Caco-2 (cell line): ENCODE measurements around the gene SEZ6. TPM values are rescaled to one million over a fixed set of nuclear protein-coding genes. Genes with fewer than 3 reads are reported as not detected.

ENCODE experiments used
- BruUV-seq: library from RNA; stranded (reverse); fragments of 400-500 nt; replicated peaks from 2 replicates; lab custom pipeline; 2021; lab: Mats Ljungman, UMichigan
- CTCF ChIA-PET: fragments of 300-600 bp; sonication (Branson Sonifier 250); formaldehyde crosslinking; loops from one replicate; lab custom pipeline; 2022; ENCODE audit warnings: antibody characterized with exemption; lab: Charles Lee
- POLR2A ChIA-PET: fragments of 300-600 bp; sonication (Branson Sonifier 250); formaldehyde crosslinking; loops from one replicate; lab custom pipeline; 2022; ENCODE audit warnings: antibody characterized with exemption; lab: Charles Lee
- DNase-seq, 2 experiments: peaks; one replicate each; pipeline versions ENCODE4 v3.0.0 to v3.0.0-alpha.2; 2020 to 2022
- H3K27me3 ChIP-seq: replicated peaks from 2 replicates; pipeline ENCODE4 v1.6.0; 2011; ENCODE audit warnings: low read length; ENCODE audit not compliant: control insufficient read depth, insufficient read depth
- H3K36me3 ChIP-seq: 2 replicates; pipeline ENCODE4 v1.5.1; 2011; ENCODE audit warnings: low read length; ENCODE audit not compliant: control insufficient read depth, insufficient read depth
- H3K4me1 ChIP-seq: fragments of 250-450 bp; sonication (Bioruptor Pico); 2 replicates; pipeline ENCODE4 v1.5.1; 2020; ENCODE audit warnings: mild to moderate bottlenecking
- H3K4me3 ChIP-seq: 2 replicates; pipeline ENCODE4 v1.5.1; 2011; ENCODE audit warnings: low read depth, mild to moderate bottlenecking, control low read depth, low read length
- H3K9me3 ChIP-seq: fragments of 250-450 bp; sonication (Bioruptor Pico); 2 replicates; pipeline ENCODE4 v1.5.1; 2020; ENCODE audit warnings: mild to moderate bottlenecking, moderate library complexity
- H3K27ac Mint-ChIP-seq: one replicate; pipeline ENCODE4 v1.8.0; 2022; ENCODE audit warnings: mixed read lengths; ENCODE audit not compliant: unreplicated experiment
- H3K27me3 Mint-ChIP-seq: one replicate; pipeline ENCODE4 v1.8.0; 2022; ENCODE audit warnings: mixed read lengths; ENCODE audit not compliant: insufficient read depth, unreplicated experiment
- H3K36me3 Mint-ChIP-seq: one replicate; pipeline ENCODE4 v1.8.0; 2022; ENCODE audit warnings: mild to moderate bottlenecking, mixed read lengths; ENCODE audit not compliant: insufficient read depth, unreplicated experiment
- H3K4me1 Mint-ChIP-seq: one replicate; pipeline ENCODE4 v1.8.0; 2022; ENCODE audit warnings: low read depth, mixed read lengths; ENCODE audit not compliant: unreplicated experiment
- H3K4me3 Mint-ChIP-seq: one replicate; pipeline ENCODE4 v1.8.0; 2022; ENCODE audit warnings: mild to moderate bottlenecking, moderate library complexity, mixed read lengths; ENCODE audit not compliant: unreplicated experiment
- H3K9me3 Mint-ChIP-seq: one replicate; pipeline ENCODE4 v1.8.0; 2022; ENCODE audit warnings: mixed read lengths; ENCODE audit not compliant: unreplicated experiment
- CTCF ChIP-seq, 2 experiments: fragments of 200-600 bp in 1 of 2; IDR thresholded peaks; 1 replicate in 1 of 2; 2 replicates in 1 of 2; pipeline versions ENCODE4 v1.5.1 to v1.8.0; 2011 to 2022; ENCODE audit warnings: antibody characterized with exemption in 1 of 2, control low read depth in 1 of 2, inconsistent platforms in 1 of 2, low read depth in 1 of 2, low read length in 1 of 2, mild to moderate bottlenecking in 1 of 2, moderate library complexity in 1 of 2; ENCODE audit not compliant: insufficient read depth in 1 of 2, severe bottlenecking in 1 of 2, unreplicated experiment in 1 of 2
- intact Hi-C: fragments of 100-400 bp; cut with micrococcal nuclease; formaldehyde crosslinking; loops from one replicate; pipeline ENCODE4 v1.10.0; 2022; ENCODE audit not compliant: unreplicated experiment
- total RNA-seq: library from RNA; stranded (reverse); gene quantifications from 2 replicates; pipeline ENCODE4 v1.2.3, GENCODE V29; 2022

SEZ6 gene
- total RNA-seq, 1 experiment from 2014 or later = not detected

DNA sequence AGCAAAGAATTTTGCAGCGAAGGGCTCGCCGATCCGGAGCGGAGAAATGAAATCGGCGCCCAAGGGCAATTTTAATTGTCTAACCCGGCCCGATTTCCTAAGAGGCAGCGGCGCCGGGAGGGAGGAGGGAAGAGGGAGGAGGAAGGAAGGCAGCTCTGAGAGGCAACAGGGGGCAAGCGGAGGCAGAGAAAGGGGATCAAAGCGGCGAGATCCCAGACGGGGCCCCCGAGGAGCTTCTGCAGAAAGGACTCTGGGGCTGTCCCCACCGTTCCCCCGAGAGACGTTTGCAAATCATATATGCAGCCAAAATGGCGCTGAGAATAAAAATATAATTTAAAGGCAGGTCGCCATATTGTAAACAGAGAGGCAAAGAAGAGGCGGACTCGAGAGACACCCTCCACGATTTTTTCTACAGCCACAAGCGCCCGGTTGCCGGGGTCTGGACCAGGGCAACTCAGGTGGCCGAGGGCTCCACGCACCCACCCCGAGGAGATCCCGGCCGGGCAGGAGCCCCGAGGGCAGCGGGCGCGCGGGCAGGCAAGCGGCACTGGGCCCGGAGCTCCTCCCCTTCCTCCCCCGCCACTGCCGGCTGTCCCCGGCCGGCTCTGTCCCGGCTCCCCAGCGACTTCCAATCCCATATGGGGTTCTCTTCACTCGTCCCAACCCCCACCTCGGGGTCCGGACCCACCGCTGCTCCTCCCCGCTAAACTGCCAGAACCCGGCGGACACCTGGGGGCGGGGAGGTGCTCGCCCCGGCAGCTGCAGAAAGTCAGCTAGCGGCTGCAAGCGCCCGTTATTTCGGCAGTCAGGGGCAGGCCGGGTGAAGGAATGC is 56.4 kb downstream of the SEZ6 start:
- Mint-ChIP-seq H3K9me3 (no peaks in the 10 kb centered on the region), H3K4me1 (no peaks in the 10 kb centered on the region), H3K27ac (peak overlapping the region; percentile 96), H3K36me3 (peaks cover 34% of the 10 kb centered on the region), H3K4me3 (no peak overlapping the region), H3K27me3 (no peaks in the 10 kb centered on the region)
- no TSS peak for BruUV-seq
- ChIA-PET CTCF (interaction anchor here (0.6 to 1.3 kb wide), 8 partner anchors 16 to 223 kb away, joined by 3 to 10 read pairs (median 4); partner anchors contain the start of gene DHRS13), POLR2A (interaction anchor here (0.6 to 1.0 kb wide), 3 partner anchors 158 to 230 kb away, joined by 3 to 8 read pairs (median 6); partner anchors contain the start of gene RPL23A)
- no peaks in the 10 kb centered on the region for H3K9me3 ChIP-seq
- intact Hi-C loops = loop anchor here (2.0 to 5.0 kb wide), 3 partner anchors 47 to 208 kb away; partner anchors contain the start of genes DHRS13 and TRAF4
- peak; percentile 61 to 70 for DNase-seq
- H3K36me3 ChIP-seq = no peaks in the 10 kb centered on the region
- no peak for TF ChIP-seq CTCF (IDR thresholded peaks at IDR 0.05; ENCODE audit: insufficient read depth in 1 of 2, low read depth in 1 of 2, low read length in 1 of 2, severe bottlenecking in 1 of 2, unreplicated experiment in 1 of 2)
- H3K27me3 ChIP-seq = no peaks in the 10 kb centered on the region
- peak overlapping the region; percentile 88 for H3K4me3 ChIP-seq
- H3K4me1 ChIP-seq = peaks cover 10% of the 10 kb centered on the region

- Histone ChIP-seq H3K36me3 (no peaks in the 10 kb centered on the region), H3K9me3 (no peaks in the 10 kb centered on the region), H3K27me3 (no peaks in the 10 kb centered on the region), H3K4me1 (peaks cover 10% of the 10 kb centered on the region), H3K4me3 (peak overlapping the region; percentile 88)
- CTCF ChIA-PET = interaction anchor here (0.5 to 1.2 kb wide), 3 partner anchors 14 to 168 kb away, joined by 3 to 7 read pairs (median 4); no protein-coding TSS in a partner anchor
- Mint-ChIP-seq H3K9me3 (no peaks in the 10 kb centered on the region), H3K4me3 (no peak overlapping the region), H3K27ac (peak overlapping the region; percentile 96), H3K36me3 (peaks cover 34% of the 10 kb centered on the region), H3K27me3 (no peaks in the 10 kb centered on the region), H3K4me1 (no peaks in the 10 kb centered on the region)
- DNase-seq = no peak
- POLR2A ChIA-PET = no interaction called here
- TF ChIP-seq CTCF (IDR thresholded peaks at IDR 0.05; ENCODE audit: insufficient read depth in 1 of 2, low read depth in 1 of 2, low read length in 1 of 2, severe bottlenecking in 1 of 2, unreplicated experiment in 1 of 2) = no peak
- BruUV-seq = no TSS peak
- intact Hi-C loops = loop anchor here (2.0 kb wide), 1 partner anchor 46 kb away; the partner anchor contains the start of gene DHRS13
Measured at GRCh38 chr17:28948873-28949184, 57.0 kb downstream of the SEZ6 start.

GRCh38 chr17:28948342-28948741 is 57.5 kb downstream of the SEZ6 start:
- intact Hi-C loops = loop anchor here (2.0 kb wide), 1 partner anchor 46 kb away; the partner anchor contains the start of gene DHRS13
- H3K9me3 Mint-ChIP-seq = no peaks in the 10 kb centered on the region

More at GRCh38 chr17:28948342-28948741, 57.5 kb downstream of the SEZ6 start:
- H3K4me3 ChIP-seq = peak overlapping the region; percentile 88
- TF ChIP-seq CTCF (IDR thresholded peaks at IDR 0.05; ENCODE audit: insufficient read depth in 1 of 2, low read depth in 1 of 2, low read length in 1 of 2, severe bottlenecking in 1 of 2, unreplicated experiment in 1 of 2) = no peak
- peak overlapping the region; percentile 96 for H3K27ac Mint-ChIP-seq
- H3K27me3 ChIP-seq = no peaks in the 10 kb centered on the region
- H3K36me3 Mint-ChIP-seq = peaks cover 37% of the 10 kb centered on the region
- H3K4me1 Mint-ChIP-seq = no peaks in the 10 kb centered on the region
- no peaks in the 10 kb centered on the region for H3K27me3 Mint-ChIP-seq
- no peak overlapping the region for H3K4me3 Mint-ChIP-seq
- CTCF ChIA-PET = interaction anchor here (0.5 kb wide), 1 partner anchor 14 kb away, joined by 7 read pairs; no protein-coding TSS in a partner anchor
- POLR2A ChIA-PET = no interaction called here
- no peaks in the 10 kb centered on the region for H3K9me3 ChIP-seq
- BruUV-seq = no TSS peak
- H3K4me1 ChIP-seq = peaks cover 10% of the 10 kb centered on the region
- DNase-seq = no peak
- H3K36me3 ChIP-seq = no peaks in the 10 kb centered on the region
